Measurements from ENCODE around the gene KCNJ12.
"Not testable (repeated sequence)": the region's sequence is repeated elsewhere in the genome, so short reads cannot be mapped to it uniquely, and the experiment has no call there.

The KCNJ12 gene

DNA sequence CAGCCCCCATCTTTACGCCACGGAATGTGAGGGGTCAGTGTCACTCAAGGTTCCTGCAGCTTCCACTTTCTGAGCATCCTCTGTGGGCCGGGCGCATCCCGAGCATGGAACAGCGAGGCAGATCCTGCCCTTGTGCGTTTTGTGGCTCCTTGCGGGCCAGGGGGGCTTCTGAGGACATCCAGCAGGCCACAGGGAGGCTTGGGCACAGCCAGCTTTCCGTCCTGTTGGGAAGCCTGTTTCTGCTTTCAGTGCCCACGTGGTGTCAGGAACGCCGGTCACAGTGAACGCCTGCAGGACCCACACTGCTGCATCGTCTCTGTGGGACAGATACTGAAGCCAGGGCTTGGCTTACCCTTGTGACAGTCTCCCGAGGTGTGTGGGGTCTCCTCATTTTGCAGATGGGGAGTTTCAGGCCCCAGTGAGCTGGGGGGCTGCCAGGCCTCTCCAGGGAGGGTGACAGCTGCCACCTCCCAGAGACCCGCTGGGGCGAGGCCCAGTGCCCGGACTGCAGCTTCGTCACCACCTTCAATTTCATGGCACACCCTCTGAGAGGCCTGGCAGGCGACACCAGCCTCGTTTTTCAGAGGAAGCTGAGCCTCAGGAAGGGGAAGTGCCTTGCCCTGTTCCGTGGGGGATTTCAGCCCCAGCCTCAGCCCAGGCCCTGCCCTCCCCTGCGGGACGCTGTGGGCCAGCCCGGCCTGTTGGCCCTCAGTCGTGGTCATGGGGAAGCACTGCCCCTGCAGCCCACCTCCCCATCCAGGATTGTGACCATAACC is 29.0 kb downstream of the KCNJ12 start:
- in situ Hi-C loops (cut with MboI; ENCODE audit: low sequenced_read_pairs), result not testable (repeated sequence)

DNA sequence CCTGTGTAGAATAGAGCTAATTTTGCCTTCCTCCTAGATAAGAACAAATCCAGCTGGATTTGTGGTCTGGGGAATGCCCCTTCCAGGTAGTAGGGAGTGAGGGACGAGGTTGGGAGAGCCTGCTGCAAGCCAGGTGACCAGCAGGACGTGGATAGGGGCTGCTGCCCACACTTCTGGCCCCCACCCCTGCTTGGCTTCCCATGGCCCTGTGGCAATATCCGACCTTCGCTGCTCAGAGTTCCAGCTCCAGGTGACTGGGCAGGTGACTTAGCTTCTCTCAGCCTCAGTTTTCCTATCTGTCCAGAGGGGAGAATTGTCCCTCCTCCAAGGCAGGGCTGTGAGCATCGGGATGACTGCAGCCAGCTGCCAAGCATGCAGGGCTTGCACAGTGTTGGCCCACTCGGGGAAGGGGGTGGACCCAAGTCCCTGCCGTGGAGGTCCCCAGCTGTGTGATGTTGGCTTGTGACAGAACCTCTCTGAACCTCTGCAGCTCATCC is 29.8 kb downstream of the KCNJ12 start:
- in situ Hi-C loops (cut with MboI; ENCODE audit: low sequenced_read_pairs), result not testable (repeated sequence)

DNA sequence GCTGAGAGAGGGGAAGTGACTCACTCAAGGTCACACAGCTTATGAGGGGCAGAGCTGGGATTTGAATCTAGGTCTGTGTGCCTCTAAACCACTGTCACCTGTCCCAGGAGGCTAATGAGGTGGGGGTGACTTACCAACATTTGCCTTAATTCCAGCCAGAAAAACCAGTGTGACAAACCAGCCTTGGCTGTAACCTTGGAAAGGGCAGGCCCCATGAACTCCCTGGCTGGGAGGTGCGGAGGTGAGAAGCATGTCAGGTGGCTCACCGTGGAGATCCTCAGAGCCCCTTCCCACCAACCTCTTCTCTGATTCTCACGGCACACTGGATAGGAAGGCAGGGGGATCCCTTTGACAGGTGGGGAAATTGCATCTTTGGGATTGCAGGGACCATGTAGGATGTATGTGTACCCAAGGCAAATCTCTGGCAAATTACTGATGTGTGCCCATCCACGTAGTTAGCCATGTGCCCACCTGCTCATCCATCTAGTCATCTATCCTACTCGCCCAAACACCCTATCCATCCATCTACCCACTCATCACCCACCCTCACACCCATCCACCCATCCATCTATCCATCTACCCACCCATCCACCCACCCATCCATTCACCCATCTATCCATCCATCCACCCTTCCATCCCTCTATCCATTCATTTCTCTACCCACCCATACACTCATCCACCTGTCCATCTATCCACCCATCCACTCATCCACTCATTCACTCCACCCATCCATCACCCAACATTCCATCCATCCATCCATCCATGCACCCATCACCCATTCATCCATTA is 30.7 kb downstream of the KCNJ12 start:
- in situ Hi-C loops (cut with MboI; ENCODE audit: low sequenced_read_pairs), result not testable (repeated sequence)

DNA sequence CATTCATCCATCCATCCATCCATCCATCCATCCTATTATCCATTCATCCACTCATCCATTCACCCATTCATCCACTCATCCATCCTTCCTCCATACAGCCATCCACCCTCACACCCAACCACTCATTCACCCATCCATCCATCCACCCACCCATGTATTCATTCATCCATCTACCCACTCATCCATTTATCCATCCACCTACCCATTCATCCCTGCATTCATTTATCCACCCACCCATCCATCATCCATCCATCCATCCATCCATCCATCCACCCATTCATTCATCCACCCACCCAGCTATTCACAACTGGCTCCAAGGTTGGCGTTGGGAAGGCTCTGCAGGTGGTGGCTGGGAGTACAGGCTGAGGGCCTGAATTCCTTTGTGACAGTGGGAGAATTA is 31.6 kb downstream of the KCNJ12 start:
- in situ Hi-C loops (cut with MboI; ENCODE audit: low sequenced_read_pairs), result not testable (repeated sequence)

DNA sequence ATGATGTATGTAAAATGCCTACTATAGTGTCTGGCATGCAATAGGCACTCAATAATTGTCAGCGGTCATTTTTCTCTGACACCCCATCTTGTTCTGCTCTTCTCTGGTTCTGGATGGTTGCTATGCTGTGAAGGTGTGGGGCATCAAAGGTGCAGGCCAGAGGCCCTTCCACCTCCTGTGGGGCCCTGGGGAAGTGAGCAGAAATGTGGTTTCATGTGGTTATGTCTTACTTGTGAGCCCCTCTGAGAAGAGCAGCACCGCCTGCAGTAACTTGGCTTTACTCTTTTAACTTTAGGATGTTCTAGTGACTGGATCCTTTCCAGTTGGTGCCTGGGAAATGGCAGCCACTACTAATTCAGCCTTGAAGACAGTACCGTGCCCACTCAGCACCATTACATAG is 32.1 kb downstream of the KCNJ12 start:
- in situ Hi-C loops (cut with MboI; ENCODE audit: low sequenced_read_pairs), result not testable (repeated sequence)

DNA sequence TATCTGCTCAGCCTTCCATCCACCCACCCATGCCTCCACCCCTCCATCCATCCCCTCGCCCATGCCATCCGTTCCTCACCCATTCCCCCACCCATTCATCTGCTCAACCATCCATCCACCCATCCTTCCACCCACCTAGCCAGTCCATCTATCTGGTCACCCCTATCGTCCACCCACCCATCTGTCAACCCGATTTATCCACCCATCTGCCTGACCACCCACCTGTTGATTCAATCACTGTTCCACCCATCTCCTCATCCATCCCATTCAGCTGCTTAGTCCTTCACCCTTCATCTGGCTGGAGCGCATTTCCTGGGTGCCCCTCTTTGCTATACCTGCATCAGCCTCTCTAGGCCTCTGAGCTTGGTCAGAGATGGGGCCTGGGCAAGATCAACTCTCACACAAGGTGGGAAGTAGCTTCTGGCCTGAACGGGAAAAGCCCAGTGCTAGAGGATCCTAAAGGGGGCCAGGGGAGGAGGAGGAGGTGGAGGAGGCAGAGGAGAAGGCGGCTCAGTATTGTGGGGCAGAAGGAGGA is 32.7 kb downstream of the KCNJ12 start:
- in situ Hi-C loops (cut with MboI; ENCODE audit: low sequenced_read_pairs), result not testable (repeated sequence)

DNA sequence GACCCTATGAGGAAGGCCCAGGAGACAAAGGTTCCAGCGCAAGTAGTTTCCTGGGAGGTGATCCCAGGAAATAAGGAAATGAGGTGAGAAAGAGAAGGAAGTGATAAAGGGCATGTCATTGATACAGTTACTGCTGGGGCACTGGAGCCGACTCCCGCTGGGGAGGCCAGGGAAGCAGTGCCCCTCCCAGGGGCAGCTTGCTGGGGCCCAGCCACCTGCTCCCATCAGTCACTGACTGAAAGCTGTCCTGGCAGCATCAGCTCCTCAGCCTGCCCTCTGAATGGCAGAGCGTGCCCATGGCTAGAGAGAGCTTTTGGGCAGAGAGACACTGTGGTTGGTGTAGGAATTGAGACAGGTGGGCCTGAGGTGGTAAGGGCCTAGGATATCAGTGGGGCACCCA is 33.2 kb downstream of the KCNJ12 start:
- in situ Hi-C loops (cut with MboI; ENCODE audit: low sequenced_read_pairs), result not testable (repeated sequence)

DNA sequence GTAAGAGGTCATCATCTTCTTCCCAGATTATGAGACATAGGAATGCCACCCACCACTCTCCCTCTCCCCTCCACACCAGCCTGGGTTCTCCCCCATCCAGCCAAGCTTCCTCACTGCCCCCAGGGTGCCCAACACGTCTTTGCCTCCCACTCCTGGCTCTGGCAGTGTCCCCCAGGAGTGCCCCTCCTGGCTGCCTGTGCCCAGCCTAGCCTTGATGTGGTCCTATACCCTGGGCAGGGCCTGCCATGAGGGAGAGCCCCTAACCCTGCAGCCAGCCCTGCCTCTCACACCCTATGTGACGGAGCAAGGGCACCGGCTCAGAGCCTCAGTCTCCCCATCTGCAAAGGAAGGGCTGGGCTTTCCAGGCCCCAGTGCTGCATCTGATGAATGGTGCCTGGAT is 33.8 kb downstream of the KCNJ12 start:
- in situ Hi-C loops (cut with MboI; ENCODE audit: low sequenced_read_pairs), result not testable (repeated sequence)

DNA sequence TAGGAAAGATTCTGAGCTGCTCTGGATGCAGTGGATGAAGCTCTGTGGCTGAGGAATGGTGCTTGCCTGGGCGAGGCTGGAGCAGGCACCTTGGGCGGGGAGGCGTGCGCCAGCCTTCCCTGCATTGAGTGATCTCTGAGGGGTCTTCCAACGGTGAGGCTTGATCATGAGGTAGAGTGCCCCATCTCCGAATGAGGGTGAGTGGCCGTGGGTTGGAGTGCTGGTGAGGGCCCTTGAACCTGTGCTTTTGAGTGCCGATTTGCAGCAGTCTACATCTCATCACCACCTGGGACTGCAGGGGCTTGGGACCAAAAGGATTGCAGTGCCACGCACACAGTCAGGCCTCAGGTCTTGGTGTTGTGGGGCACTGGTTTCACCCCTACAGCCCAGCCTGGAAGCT is 34.2 kb downstream of the KCNJ12 start:
- in situ Hi-C loops (cut with MboI; ENCODE audit: low sequenced_read_pairs), result not testable (repeated sequence)

DNA sequence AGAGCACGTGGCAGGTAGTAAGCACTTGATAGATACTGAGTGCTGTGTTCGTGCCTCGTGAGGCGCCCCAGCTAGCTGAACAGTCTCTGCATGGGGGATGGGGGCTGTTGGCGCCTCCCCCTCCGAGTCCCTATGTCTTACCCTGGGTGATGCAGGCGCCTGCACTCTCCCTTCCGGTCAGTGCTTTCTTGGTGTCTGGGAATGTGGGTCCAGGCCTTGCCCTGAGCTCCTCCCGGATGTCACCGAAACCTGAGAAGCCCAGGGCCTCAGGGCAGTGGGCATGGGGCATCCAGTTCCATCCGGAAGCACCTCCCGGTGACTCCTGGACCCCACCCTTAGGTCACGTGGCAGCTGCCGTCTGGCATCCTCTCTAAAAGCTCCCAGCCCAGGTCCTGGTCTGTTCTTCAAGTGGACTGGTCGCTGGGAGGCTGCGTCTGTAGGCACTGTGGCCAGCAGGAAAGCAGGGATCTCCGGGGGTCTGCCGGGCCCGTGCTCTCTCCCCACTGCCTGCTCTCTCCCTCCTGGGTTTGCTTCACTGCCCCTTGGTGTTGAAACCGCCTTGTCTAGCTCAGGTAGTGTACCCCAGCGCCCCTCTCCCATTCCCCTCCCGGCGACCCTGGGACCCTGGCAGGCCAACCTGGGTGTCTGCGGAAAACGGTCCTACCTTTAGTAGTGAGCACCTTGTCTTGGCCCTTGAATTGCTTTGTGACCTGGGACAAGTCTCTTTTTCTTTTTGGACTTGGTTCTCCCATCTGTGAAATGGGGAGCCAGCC is 34.9 kb downstream of the KCNJ12 start:
- in situ Hi-C loops (cut with MboI; ENCODE audit: low sequenced_read_pairs), result not testable (repeated sequence)

DNA sequence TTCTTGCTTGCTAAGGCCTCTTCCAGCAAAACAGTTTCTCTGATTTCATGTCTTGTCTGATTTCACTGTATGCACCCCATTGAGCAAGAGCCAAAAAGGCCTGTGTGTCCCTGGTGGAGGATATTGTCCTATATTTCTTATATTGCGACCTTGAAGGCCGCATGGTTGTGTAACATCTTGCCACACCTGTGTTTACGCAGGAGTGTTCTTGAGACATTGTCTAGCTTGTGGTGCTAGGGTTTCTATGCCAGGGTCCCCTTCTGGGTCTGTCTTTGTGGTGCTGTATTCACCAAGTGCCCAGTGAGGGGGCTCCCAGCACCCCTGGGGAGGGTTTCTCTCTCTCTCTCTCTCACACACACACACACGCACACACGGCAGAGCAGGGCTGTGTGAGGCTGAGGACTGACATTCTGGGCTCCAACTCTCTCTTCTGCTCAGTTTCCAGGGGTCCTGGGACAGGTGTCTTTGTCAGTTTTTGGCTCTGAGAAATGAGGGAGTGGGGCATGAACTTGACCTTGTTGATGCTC is 35.6 kb downstream of the KCNJ12 start:
- in situ Hi-C loops (cut with MboI; ENCODE audit: low sequenced_read_pairs), result not testable (repeated sequence)

DNA sequence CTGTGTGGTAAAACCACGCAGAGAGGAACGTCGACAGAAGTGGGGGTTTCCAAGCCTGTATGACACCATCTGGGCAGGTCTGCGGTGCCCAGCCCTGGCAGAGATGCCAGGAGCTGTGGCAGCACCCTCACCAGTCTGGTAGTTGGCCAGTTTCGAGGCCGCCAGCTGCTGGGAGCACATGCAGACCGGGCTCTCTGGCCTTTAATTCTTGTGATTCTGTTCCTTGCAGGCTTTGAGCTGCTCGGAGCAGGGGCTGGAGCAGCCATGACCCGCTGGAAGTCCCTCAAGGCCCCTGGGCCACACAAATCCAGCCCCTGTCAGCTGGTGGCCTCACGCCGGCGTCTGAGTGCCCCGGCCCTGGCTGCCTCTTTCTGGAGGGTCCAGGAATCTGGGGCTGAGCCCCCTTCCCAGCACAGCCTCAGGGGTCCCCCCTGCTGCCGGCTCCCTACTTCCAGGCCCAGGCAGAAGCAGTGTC is 36.1 kb downstream of the KCNJ12 start:
- in situ Hi-C loops (cut with MboI; ENCODE audit: low sequenced_read_pairs), result not testable (repeated sequence)

DNA sequence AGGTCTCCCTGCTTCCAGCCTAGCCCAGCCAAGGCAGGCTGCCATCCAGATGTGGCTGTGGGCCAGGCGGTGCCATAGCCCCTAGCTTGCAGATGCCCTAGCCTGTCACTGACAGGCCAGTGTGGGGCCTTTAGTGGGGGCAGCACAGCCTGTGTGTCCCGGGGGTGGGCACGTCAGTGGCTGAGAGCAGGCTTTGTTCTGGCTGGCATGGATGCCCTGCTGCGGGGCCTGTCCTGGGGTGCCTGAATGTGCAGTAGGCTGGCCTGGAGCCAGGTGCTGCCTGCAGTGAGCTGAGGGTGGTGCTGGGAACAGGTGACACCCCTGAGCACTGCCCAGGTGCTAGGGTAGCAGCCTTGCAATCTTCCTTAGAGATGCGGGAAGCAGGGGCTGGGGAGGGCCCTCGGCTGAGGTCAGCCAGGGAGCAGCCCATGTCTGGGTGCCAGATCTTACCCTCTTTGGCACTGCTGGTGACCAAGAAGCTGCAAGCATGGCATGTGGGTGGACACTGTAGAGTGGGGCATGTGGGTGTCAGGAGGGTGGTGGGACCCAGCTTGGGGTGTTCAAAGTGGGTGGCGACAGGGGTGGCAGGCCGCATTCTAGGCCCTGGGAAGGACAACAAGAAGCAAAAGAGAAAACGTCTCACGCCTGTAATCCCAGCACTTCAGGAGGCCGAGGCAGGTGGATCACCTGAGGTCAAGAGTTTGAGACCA is 37.6 kb downstream of the KCNJ12 start:
- in situ Hi-C loops (cut with MboI; ENCODE audit: low sequenced_read_pairs), result not testable (repeated sequence)

DNA sequence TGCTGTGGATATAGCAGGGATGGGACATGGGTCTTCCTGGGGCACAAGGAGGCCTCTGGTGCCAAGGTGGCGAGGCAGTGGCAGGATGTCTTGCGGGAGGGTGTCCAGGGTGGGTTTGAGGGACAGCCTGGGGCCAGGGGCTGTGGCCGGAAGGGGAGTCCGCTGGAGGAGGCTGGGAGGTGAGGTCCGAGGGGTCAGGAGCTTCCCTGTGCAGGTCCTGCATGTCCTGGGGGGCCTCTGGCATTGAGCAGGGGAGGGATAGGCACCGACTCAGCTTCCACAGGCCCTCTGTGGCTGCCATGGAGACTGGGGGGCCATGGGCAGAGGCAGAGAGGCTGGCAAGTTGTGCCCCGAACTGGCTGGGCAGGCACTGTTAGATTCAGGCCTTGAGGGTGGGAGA is 38.5 kb downstream of the KCNJ12 start:
- in situ Hi-C loops (cut with MboI; ENCODE audit: low sequenced_read_pairs), result not testable (repeated sequence)

DNA sequence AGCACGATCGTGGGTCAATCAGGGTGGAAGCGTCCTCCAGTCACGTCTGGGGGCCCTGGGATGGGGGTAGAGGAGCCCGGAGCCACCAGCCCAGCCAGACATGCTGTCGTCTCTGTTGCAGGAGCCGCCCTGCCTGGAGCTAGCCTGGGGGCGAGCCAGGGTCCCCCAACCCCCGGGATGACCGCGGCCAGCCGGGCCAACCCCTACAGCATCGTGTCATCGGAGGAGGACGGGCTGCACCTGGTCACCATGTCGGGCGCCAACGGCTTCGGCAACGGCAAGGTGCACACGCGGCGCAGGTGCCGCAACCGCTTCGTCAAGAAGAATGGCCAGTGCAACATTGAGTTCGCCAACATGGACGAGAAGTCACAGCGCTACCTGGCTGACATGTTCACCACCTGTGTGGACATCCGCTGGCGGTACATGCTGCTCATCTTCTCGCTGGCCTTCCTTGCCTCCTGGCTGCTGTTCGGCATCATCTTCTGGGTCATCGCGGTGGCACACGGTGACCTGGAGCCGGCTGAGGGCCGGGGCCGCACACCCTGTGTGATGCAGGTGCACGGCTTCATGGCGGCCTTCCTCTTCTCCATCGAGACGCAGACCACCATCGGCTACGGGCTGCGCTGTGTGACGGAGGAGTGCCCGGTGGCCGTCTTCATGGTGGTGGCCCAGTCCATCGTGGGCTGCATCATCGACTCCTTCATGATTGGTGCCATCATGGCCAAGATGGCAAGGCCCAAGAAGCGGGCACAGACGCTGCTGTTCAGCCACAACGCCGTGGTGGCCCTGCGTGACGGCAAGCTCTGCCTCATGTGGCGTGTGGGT is 39.2 kb downstream of the KCNJ12 start:
- in situ Hi-C loops (cut with MboI; ENCODE audit: low sequenced_read_pairs), result not testable (repeated sequence)

DNA sequence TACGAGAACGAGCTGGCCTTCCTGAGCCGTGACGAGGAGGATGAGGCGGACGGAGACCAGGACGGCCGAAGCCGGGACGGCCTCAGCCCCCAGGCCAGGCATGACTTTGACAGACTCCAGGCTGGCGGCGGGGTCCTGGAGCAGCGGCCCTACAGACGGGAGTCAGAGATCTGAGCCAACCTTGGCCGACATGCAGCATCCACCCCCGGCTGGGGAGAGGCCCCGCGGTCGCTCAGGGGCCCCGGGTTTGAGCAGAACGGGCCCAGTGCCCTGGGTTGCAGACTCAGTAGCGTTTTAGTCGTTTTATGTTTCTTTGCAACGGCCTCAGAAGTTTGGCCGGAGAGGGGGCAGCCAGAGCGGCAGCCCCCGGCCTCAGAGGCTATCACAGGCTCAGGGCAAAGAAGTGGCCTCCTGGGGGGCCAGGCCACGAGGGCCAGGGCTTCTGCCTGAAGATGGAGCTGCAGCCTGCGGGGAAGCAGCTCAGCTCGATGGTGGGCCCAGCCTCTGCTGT is 40.4 kb downstream of the KCNJ12 start:
- in situ Hi-C loops (cut with MboI; ENCODE audit: low sequenced_read_pairs), result not testable (repeated sequence)

DNA sequence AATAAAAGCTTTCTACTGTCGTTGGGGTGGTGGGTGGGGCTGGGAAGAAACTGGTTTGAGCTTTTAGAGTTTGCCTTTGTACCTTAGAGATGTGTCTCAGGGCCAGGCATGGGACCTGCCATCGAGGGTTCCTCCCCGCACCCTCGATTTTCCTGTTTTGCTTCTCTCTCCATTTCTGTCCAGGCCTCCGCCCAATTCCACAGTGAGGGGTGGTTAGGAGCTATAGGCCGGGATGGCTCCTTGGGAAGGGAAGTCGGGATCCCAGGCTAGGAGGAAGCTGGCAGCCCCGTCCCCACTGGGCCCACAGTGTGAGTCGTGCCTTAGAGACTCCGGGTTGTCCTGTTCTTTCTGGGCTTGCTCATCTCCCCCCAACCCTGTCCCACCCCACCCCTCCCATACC is 41.2 kb downstream of the KCNJ12 start:
- in situ Hi-C loops (cut with MboI; ENCODE audit: low sequenced_read_pairs), result not testable (repeated sequence)

DNA sequence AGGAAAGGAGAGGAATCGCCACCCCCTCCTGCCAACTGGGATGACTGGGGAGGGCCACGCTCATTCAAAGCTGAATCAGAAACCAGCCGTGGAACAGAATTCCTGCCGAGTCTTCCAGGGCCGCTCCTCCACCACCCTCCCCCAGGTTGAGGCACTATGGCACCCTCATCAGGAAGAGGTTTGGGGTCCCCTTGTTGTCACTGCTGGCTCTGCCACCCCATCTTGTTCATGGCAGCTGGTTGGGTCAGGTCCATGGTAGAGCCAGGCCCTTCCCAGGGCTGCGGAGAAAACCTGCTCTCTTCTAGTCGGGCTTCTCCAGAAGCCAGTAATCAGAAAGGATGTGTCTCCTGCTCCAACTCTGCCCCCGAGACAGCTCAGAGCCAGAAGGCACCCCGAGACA is 41.8 kb downstream of the KCNJ12 start:
- in situ Hi-C loops (cut with MboI; ENCODE audit: low sequenced_read_pairs), result no loop called here

Data from hTERT RPE-1 (cell line).